DOHH2 (cell line): ENCODE results near the gene PROC.
"Not testable (repeated sequence)": the region's sequence is repeated elsewhere in the genome, so short reads cannot be mapped to it uniquely, and the experiment has no call there.

Experiments
- CTCF ChIP-seq: fragments of 200-600 bp; sonication (generic); IDR thresholded peaks from one replicate; pipeline ENCODE4 v1.5.1; 2014; ENCODE audit warnings: antibody characterized with exemption, mild to moderate bottlenecking, low read depth, low read length; ENCODE audit not compliant: poor library complexity, severe bottlenecking
- EZH2phosphoT487 ChIP-seq: fragments of 200-600 bp; sonication (generic); IDR thresholded peaks from 2 replicates; pipeline ENCODE4 v1.6.1; 2017; ENCODE audit warnings: borderline replicate concordance, mild to moderate bottlenecking, antibody characterized with exemption, low read length, moderate library complexity, mixed read lengths

GRCh38 chr2:127409716-127410115, 8.5 kb upstream of the PROC start:
- TF ChIP-seq CTCF, EZH2phosphoT487: not testable (repeated sequence)
